OCI-LY1 (cell line): ENCODE measurements around the gene NEUROD6.

Experiments
- EZH2 ChIP-seq: fragments of 200-600 bp; sonication (generic), shearing (Covaris generic); IDR thresholded peaks from 2 replicates; pipeline ENCODE4 v1.8.0; 2017; ENCODE audit warnings: borderline replicate concordance, mixed run types, mild to moderate bottlenecking, antibody characterized with exemption, low read length, moderate library complexity, mixed read lengths
- TF ChIP-seq, protein P1 (sequence below): fragments of 200-600 bp; sonication (generic), shearing (Covaris generic); IDR thresholded peaks from 2 replicates; pipeline ENCODE4 v1.5.1; 2017; ENCODE audit warnings: mild to moderate bottlenecking, antibody characterized with exemption, low read length, moderate library complexity, mixed read lengths

DNA sequence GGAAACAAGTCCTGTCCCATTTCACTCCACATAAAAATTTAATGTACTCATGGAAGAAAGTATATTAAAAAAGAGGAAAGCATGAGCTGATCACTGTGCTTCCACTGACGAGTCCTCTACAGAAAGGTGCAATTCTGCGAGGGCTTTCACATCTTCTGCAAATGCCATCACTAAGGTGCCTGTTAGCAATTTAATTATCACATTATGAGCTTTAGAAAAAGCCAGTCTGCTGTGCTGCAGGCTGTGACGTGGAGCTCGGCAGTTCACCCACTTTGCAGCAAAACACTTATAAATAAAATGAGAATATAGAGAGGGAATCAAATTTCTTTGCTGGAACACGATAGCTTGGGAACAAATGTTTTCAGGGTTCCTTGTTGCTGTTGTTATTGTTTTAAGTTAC, 22.5 kb upstream of the NEUROD6 start:
- no peak for TF ChIP-seq EZH2
- TF ChIP-seq, protein P1, sequence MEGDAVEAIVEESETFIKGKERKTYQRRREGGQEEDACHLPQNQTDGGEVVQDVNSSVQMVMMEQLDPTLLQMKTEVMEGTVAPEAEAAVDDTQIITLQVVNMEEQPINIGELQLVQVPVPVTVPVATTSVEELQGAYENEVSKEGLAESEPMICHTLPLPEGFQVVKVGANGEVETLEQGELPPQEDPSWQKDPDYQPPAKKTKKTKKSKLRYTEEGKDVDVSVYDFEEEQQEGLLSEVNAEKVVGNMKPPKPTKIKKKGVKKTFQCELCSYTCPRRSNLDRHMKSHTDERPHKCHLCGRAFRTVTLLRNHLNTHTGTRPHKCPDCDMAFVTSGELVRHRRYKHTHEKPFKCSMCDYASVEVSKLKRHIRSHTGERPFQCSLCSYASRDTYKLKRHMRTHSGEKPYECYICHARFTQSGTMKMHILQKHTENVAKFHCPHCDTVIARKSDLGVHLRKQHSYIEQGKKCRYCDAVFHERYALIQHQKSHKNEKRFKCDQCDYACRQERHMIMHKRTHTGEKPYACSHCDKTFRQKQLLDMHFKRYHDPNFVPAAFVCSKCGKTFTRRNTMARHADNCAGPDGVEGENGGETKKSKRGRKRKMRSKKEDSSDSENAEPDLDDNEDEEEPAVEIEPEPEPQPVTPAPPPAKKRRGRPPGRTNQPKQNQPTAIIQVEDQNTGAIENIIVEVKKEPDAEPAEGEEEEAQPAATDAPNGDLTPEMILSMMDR: no peak
